Gastroesophageal sphincter (tissue), 3 donors: ENCODE results near the gene SYTL2.

Source experiments
- CTCF ChIP-seq, 4 experiments: fragments of 200-600 bp in 2 of 4; fragments of 450-650 bp in 2 of 4; sonication (generic) in 1 of 4; IDR thresholded peaks; one replicate each; pipeline ENCODE4 v1.5.1; 2017 to 2019; ENCODE audit warnings: antibody characterized with exemption in 4 of 4, mild to moderate bottlenecking in 2 of 4, moderate library complexity in 2 of 4
- POLR2A ChIP-seq, 2 donors: fragments of 450-650 bp; IDR thresholded peaks; one replicate each; pipeline ENCODE4 v1.6.1; 2017; ENCODE audit warnings: antibody characterized with exemption in 2 of 2, mild to moderate bottlenecking in 2 of 2, moderate library complexity in 1 of 2
- POLR2AphosphoS5 ChIP-seq: sonication (generic); formaldehyde crosslinking; IDR thresholded peaks from one replicate; pipeline ENCODE4 v1.6.1; 2017; ENCODE audit warnings: antibody characterized with exemption

GRCh38 chr11:85748455-85748891, 62.5 kb downstream of the SYTL2 start:
- TF ChIP-seq CTCF (IDR thresholded peaks at IDR 0.05) (no peak), POLR2A (IDR thresholded peaks at IDR 0.05) (no peak), POLR2AphosphoS5 (no peak)
